GM21576 (cell line): ENCODE results near the gene LGR4.

Source experiments
- ATAC-seq: cut with Tn5 transposase; IDR thresholded peaks from one replicate; pipeline ENCODE4 v1.9.1; 2021; ENCODE audit warnings: mild to moderate bottlenecking, moderate library complexity; ENCODE audit not compliant: unreplicated experiment

Gene LGR4

GRCh38 chr11:27433742-27434141, 38.8 kb downstream of the LGR4 start:
- ATAC-seq, result no peak

GRCh38 chr11:27431808-27432207, 40.8 kb downstream of the LGR4 start:
- no peak for ATAC-seq

GRCh38 chr11:27429761-27430393, 42.7 kb downstream of the LGR4 start:
- ATAC-seq, result no peak

GRCh38 chr11:27427183-27427980, 45.2 kb downstream of the LGR4 start:
- no peak for ATAC-seq

GRCh38 chr11:27425814-27426213, 46.8 kb downstream of the LGR4 start:
- no peak for ATAC-seq

- ATAC-seq, result no peak
Observed at GRCh38 chr11:27423125-27423524, 49.5 kb downstream of the LGR4 start.

- no peak for ATAC-seq
Observed at GRCh38 chr11:27421819-27422494, 50.6 kb downstream of the LGR4 start.

GRCh38 chr11:27420722-27421572, 51.6 kb downstream of the LGR4 start:
- ATAC-seq, result no peak

GRCh38 chr11:27420217-27420616, 52.4 kb downstream of the LGR4 start:
- ATAC-seq, result no peak

GRCh38 chr11:27418356-27418755, 54.2 kb downstream of the LGR4 start:
- no peak for ATAC-seq

- ATAC-seq, result no peak
Observed at GRCh38 chr11:27416568-27417176, 55.9 kb downstream of the LGR4 start.

- no peak for ATAC-seq
Observed at GRCh38 chr11:27414644-27415043, 57.9 kb downstream of the LGR4 start.

- no peak for ATAC-seq
Observed at GRCh38 chr11:27413218-27413617, 59.4 kb downstream of the LGR4 start.

GRCh38 chr11:27412192-27412691, 60.3 kb downstream of the LGR4 start:
- ATAC-seq, result no peak

- no peak for ATAC-seq
Observed at GRCh38 chr11:27411328-27411727, 61.3 kb downstream of the LGR4 start.

GRCh38 chr11:27410272-27410671, 62.3 kb downstream of the LGR4 start:
- ATAC-seq, result no peak

GRCh38 chr11:27409742-27410141, 62.8 kb downstream of the LGR4 start:
- no peak for ATAC-seq

GRCh38 chr11:27409049-27409448, 63.5 kb downstream of the LGR4 start:
- no peak for ATAC-seq

- no peak for ATAC-seq
Observed at GRCh38 chr11:27408246-27408800, 64.3 kb downstream of the LGR4 start.
